SK-N-SH treated with all-trans-retinoic acid at 6 μM for 48 hours (cell line): ENCODE measurements around the gene SMIM22.

Experiments used
- ESRRG ChIP-seq: fragments of 250-450 bp; sonication (Bioruptor Pico); IDR thresholded peaks from 2 replicates; pipeline ENCODE4 v1.6.1; 2021; ENCODE audit warnings: mild to moderate bottlenecking
- GLIS3 ChIP-seq: fragments of 250-450 bp; sonication (Bioruptor Pico); IDR thresholded peaks from 2 replicates; pipeline ENCODE4 v1.5.0; 2020; ENCODE audit warnings: mild to moderate bottlenecking, moderate library complexity
- OSR1 ChIP-seq: fragments of 250-450 bp; sonication (Bioruptor Pico); IDR thresholded peaks from 2 replicates; pipeline ENCODE4 v1.8.0; 2022; ENCODE audit warnings: moderate library complexity, mild to moderate bottlenecking, inconsistent platforms
- ZFP30 ChIP-seq: fragments of 450-650 bp; formaldehyde crosslinking; IDR thresholded peaks from 2 replicates; pipeline ENCODE4 v1.5.0; 2022; ENCODE audit warnings: mild to moderate bottlenecking, moderate library complexity
- ZNF8 ChIP-seq: fragments of 450-650 bp; formaldehyde crosslinking; IDR thresholded peaks from 2 replicates; pipeline ENCODE4 v1.5.0; 2020; ENCODE audit warnings: mild to moderate bottlenecking, moderate library complexity
- TF ChIP-seq, protein P1 (sequence below): fragments of 250-450 bp; sonication (Bioruptor Pico); IDR thresholded peaks from 2 replicates; pipeline ENCODE4 v1.5.1; 2020; ENCODE audit warnings: low read depth, mild to moderate bottlenecking, moderate library complexity

DNA sequence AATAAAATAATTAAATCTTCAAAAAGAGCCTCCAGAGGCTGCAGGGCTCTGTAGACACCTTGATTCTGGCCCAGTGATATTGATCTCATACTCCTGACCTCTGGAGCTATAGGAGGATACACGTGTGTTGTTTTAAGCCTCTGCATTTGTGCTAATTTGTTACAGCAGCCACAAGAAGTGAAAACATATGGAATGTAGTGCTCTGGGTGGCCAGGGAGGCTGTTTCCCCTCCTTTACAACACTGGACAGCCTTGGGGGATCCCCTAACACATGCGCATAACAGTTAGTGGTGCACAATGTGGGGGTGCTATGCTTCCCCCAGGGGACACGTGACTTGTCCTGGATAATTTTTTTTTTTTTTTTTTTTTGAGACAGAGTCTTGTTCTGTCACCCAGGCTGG, 23.5 kb upstream of the SMIM22 start:
- TF ChIP-seq ESRRG (CRISPR knock-in tag), result no peak
- no peak for TF ChIP-seq GLIS3 (CRISPR knock-in tag)
- TF ChIP-seq, protein P1, sequence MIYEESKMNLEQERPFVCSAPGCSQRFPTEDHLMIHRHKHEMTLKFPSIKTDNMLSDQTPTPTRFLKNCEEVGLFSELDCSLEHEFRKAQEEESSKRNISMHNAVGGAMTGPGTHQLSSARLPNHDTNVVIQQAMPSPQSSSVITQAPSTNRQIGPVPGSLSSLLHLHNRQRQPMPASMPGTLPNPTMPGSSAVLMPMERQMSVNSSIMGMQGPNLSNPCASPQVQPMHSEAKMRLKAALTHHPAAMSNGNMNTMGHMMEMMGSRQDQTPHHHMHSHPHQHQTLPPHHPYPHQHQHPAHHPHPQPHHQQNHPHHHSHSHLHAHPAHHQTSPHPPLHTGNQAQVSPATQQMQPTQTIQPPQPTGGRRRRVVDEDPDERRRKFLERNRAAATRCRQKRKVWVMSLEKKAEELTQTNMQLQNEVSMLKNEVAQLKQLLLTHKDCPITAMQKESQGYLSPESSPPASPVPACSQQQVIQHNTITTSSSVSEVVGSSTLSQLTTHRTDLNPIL (CRISPR knock-in tag), result no peak
- no peak for TF ChIP-seq OSR1 (CRISPR knock-in tag)
- no peak for TF ChIP-seq ZFP30
- TF ChIP-seq ZNF8 (CRISPR knock-in tag), result no peak
